Caco-2 (cell line): Measurements from ENCODE around the gene LRMDA. TPM values are rescaled to one million over a fixed set of nuclear protein-coding genes. Genes with fewer than 3 reads are reported as not detected.
A peak's percentile ranks its signal among the peaks of the same experiment; 100 is the strongest.

Experiments
- BruUV-seq: library from RNA; stranded (reverse); fragments of 400-500 nt; replicated peaks from 2 replicates; lab custom pipeline; 2021; lab: Mats Ljungman, UMichigan
- CTCF ChIA-PET: fragments of 300-600 bp; sonication (Branson Sonifier 250); formaldehyde crosslinking; loops from one replicate; lab custom pipeline; 2022; ENCODE audit warnings: antibody characterized with exemption; lab: Charles Lee
- POLR2A ChIA-PET: fragments of 300-600 bp; sonication (Branson Sonifier 250); formaldehyde crosslinking; loops from one replicate; lab custom pipeline; 2022; ENCODE audit warnings: antibody characterized with exemption; lab: Charles Lee
- DNase-seq, 2 experiments: peaks; one replicate each; pipeline versions ENCODE4 v3.0.0 to v3.0.0-alpha.2; 2020 to 2022
- H3K27me3 ChIP-seq: replicated peaks from 2 replicates; pipeline ENCODE4 v1.6.0; 2011; ENCODE audit warnings: low read length; ENCODE audit not compliant: control insufficient read depth, insufficient read depth
- H3K36me3 ChIP-seq: 2 replicates; pipeline ENCODE4 v1.5.1; 2011; ENCODE audit warnings: low read length; ENCODE audit not compliant: control insufficient read depth, insufficient read depth
- H3K4me1 ChIP-seq: fragments of 250-450 bp; sonication (Bioruptor Pico); 2 replicates; pipeline ENCODE4 v1.5.1; 2020; ENCODE audit warnings: mild to moderate bottlenecking
- H3K4me3 ChIP-seq: 2 replicates; pipeline ENCODE4 v1.5.1; 2011; ENCODE audit warnings: low read depth, mild to moderate bottlenecking, control low read depth, low read length
- H3K9me3 ChIP-seq: fragments of 250-450 bp; sonication (Bioruptor Pico); 2 replicates; pipeline ENCODE4 v1.5.1; 2020; ENCODE audit warnings: mild to moderate bottlenecking, moderate library complexity
- H3K27ac Mint-ChIP-seq: one replicate; pipeline ENCODE4 v1.8.0; 2022; ENCODE audit warnings: mixed read lengths; ENCODE audit not compliant: unreplicated experiment
- H3K27me3 Mint-ChIP-seq: one replicate; pipeline ENCODE4 v1.8.0; 2022; ENCODE audit warnings: mixed read lengths; ENCODE audit not compliant: insufficient read depth, unreplicated experiment
- H3K36me3 Mint-ChIP-seq: one replicate; pipeline ENCODE4 v1.8.0; 2022; ENCODE audit warnings: mild to moderate bottlenecking, mixed read lengths; ENCODE audit not compliant: insufficient read depth, unreplicated experiment
- H3K4me1 Mint-ChIP-seq: one replicate; pipeline ENCODE4 v1.8.0; 2022; ENCODE audit warnings: low read depth, mixed read lengths; ENCODE audit not compliant: unreplicated experiment
- H3K4me3 Mint-ChIP-seq: one replicate; pipeline ENCODE4 v1.8.0; 2022; ENCODE audit warnings: mild to moderate bottlenecking, moderate library complexity, mixed read lengths; ENCODE audit not compliant: unreplicated experiment
- H3K9me3 Mint-ChIP-seq: one replicate; pipeline ENCODE4 v1.8.0; 2022; ENCODE audit warnings: mixed read lengths; ENCODE audit not compliant: unreplicated experiment
- intact Hi-C: fragments of 100-400 bp; cut with micrococcal nuclease; formaldehyde crosslinking; loops from one replicate; pipeline ENCODE4 v1.10.0; 2022; ENCODE audit not compliant: unreplicated experiment
- total RNA-seq: library from RNA; stranded (reverse); gene quantifications from 2 replicates; pipeline ENCODE4 v1.2.3, GENCODE V29; 2022
- TF ChIP-seq, protein P1 (sequence below), 2 experiments: fragments of 200-600 bp in 1 of 2; IDR thresholded peaks; 1 replicate in 1 of 2; 2 replicates in 1 of 2; pipeline versions ENCODE4 v1.5.1 to v1.8.0; 2011 to 2022; ENCODE audit warnings: antibody characterized with exemption in 1 of 2, control low read depth in 1 of 2, inconsistent platforms in 1 of 2, low read depth in 1 of 2, low read length in 1 of 2, mild to moderate bottlenecking in 1 of 2, moderate library complexity in 1 of 2; ENCODE audit not compliant: insufficient read depth in 1 of 2, severe bottlenecking in 1 of 2, unreplicated experiment in 1 of 2

LRMDA gene
- total RNA-seq, 1 experiment from 2014 or later, result 18.5 TPM

DNA sequence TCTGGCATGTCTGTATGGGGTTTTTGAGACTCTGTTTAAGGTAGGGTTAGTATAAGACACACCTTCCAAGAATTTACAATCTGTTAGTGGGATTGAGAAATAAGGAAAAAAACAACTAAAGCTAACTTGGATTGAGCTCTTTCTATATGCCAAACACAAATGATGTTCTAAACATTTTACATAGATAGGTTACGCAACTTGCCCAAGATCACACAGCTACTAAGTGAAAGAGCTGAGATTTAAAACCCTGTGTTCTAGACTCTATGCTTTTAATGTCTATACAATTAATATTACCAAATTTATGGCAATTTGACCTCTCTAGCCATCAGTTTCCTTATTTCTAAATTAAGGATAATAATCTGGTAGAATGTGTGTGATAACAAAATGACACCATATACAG is 1056.2 kb downstream of the LRMDA start:
- Mint-ChIP-seq H3K36me3 (peaks cover 5% of the 10 kb centered on the region), H3K9me3 (peaks cover 46% of the 10 kb centered on the region), H3K27me3 (peaks cover 5% of the 10 kb centered on the region), H3K4me1 (peaks cover 17% of the 10 kb centered on the region), H3K27ac (no peak overlapping the region), H3K4me3 (no peak overlapping the region)
- CTCF ChIA-PET, result no interaction called here
- intact Hi-C loops, result no loop called here
- H3K9me3 ChIP-seq, result peaks cover 26% of the 10 kb centered on the region
- no peak overlapping the region for H3K4me3 ChIP-seq
- H3K4me1 ChIP-seq, result peaks cover 15% of the 10 kb centered on the region
- BruUV-seq, result no TSS peak
- no peaks in the 10 kb centered on the region for H3K27me3 ChIP-seq
- POLR2A ChIA-PET, result no interaction called here
- TF ChIP-seq, protein P1, sequence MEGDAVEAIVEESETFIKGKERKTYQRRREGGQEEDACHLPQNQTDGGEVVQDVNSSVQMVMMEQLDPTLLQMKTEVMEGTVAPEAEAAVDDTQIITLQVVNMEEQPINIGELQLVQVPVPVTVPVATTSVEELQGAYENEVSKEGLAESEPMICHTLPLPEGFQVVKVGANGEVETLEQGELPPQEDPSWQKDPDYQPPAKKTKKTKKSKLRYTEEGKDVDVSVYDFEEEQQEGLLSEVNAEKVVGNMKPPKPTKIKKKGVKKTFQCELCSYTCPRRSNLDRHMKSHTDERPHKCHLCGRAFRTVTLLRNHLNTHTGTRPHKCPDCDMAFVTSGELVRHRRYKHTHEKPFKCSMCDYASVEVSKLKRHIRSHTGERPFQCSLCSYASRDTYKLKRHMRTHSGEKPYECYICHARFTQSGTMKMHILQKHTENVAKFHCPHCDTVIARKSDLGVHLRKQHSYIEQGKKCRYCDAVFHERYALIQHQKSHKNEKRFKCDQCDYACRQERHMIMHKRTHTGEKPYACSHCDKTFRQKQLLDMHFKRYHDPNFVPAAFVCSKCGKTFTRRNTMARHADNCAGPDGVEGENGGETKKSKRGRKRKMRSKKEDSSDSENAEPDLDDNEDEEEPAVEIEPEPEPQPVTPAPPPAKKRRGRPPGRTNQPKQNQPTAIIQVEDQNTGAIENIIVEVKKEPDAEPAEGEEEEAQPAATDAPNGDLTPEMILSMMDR (IDR thresholded peaks at IDR 0.05; ENCODE audit: insufficient read depth in 1 of 2, low read depth in 1 of 2, low read length in 1 of 2, severe bottlenecking in 1 of 2, unreplicated experiment in 1 of 2), result no peak
- no peak for DNase-seq
- H3K36me3 ChIP-seq, result no peaks in the 10 kb centered on the region

DNA sequence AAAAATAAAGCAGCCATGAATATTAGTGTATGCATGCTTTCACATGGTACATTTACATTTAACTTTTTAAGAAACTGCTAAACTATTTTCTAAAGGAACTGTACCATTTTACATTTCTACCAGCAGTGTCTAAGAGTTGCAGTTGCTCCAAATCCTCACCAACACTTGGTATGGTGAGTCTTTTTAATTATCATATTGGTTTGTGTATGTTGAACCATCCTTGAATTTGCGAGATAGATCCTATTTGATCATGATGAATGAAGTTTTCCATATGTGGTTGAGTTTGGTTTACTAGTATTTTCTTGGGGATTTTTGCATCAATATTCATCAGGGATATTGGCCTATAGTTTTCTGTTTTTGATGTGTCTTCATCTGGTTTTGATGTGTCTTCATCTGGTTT is 1057.2 kb downstream of the LRMDA start:
- TF ChIP-seq, protein P1 (IDR thresholded peaks at IDR 0.05; ENCODE audit: insufficient read depth in 1 of 2, low read depth in 1 of 2, low read length in 1 of 2, severe bottlenecking in 1 of 2, unreplicated experiment in 1 of 2), result no peak
- peaks cover 5% of the 10 kb centered on the region for H3K36me3 Mint-ChIP-seq
- Histone ChIP-seq H3K4me1 (peaks cover 19% of the 10 kb centered on the region), H3K9me3 (peaks cover 29% of the 10 kb centered on the region), H3K4me3 (no peak overlapping the region), H3K36me3 (no peaks in the 10 kb centered on the region), H3K27me3 (no peaks in the 10 kb centered on the region)
- BruUV-seq, result no TSS peak
- peaks cover 5% of the 10 kb centered on the region for H3K27me3 Mint-ChIP-seq
- DNase-seq, result no peak
- no peak overlapping the region for H3K27ac Mint-ChIP-seq
- ChIA-PET POLR2A (no interaction called here), CTCF (no interaction called here)
- intact Hi-C loops, result no loop called here
- no peak overlapping the region for H3K4me3 Mint-ChIP-seq
- peaks cover 17% of the 10 kb centered on the region for H3K4me1 Mint-ChIP-seq
- H3K9me3 Mint-ChIP-seq, result peaks cover 46% of the 10 kb centered on the region

DNA sequence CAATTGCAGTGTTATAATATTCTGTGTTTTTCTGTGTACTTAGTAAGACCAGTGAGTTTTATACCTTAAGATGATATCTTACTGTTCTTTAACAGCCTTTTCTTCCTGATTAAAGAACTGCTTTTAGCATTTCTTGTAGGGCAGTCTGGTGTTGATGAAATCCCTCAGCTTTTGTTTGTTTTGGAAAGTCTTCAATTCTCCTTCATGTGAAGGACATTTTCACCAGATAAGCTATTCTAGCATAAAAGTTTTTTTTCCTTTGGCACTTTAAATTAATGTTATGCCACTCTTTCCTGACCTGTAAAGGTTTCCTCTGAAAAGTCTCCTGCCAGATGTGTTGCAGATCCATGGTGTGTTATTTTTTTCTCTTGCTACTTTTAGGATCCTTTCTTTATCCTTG is 1059.8 kb downstream of the LRMDA start:
- H3K4me1 Mint-ChIP-seq, result peaks cover 17% of the 10 kb centered on the region
- CTCF ChIA-PET, result no interaction called here

More for the DNA sequence above, 1059.8 kb downstream of the LRMDA start:
- BruUV-seq, result no TSS peak
- TF ChIP-seq, protein P1 (IDR thresholded peaks at IDR 0.05; ENCODE audit: insufficient read depth in 1 of 2, low read depth in 1 of 2, low read length in 1 of 2, severe bottlenecking in 1 of 2, unreplicated experiment in 1 of 2), result no peak
- no peak for DNase-seq
- H3K27me3 Mint-ChIP-seq, result no peaks in the 10 kb centered on the region
- intact Hi-C loops, result no loop called here
- POLR2A ChIA-PET, result no interaction called here
- Histone ChIP-seq H3K36me3 (no peaks in the 10 kb centered on the region), H3K9me3 (peaks cover 38% of the 10 kb centered on the region), H3K4me1 (peaks cover 19% of the 10 kb centered on the region), H3K27me3 (no peaks in the 10 kb centered on the region), H3K4me3 (no peak overlapping the region)
- H3K36me3 Mint-ChIP-seq, result peaks cover 5% of the 10 kb centered on the region
- no peak overlapping the region for H3K4me3 Mint-ChIP-seq
- H3K9me3 Mint-ChIP-seq, result peaks cover 61% of the 10 kb centered on the region
- H3K27ac Mint-ChIP-seq, result peak overlapping the region; percentile 49
